HepG2 (cell line): ENCODE results near the gene ARL8B. TPM values are rescaled to one million over a fixed set of nuclear protein-coding genes. Genes with fewer than 3 reads are reported as not detected.

Experiments used
- AGO2 ChIP-seq: fragments of 200-400 bp; formaldehyde crosslinking; optimal IDR thresholded peaks from 2 replicates; pipeline ENCODE3; 2017; ENCODE audit warnings: mild to moderate bottlenecking, low read depth, low read length, moderate library complexity
- EEA1 ChIP-seq: sonication (generic); formaldehyde crosslinking; IDR thresholded peaks from 2 replicates; pipeline ENCODE4 v1.5.1; 2020; ENCODE audit warnings: mild to moderate bottlenecking, missing genetic modification reagents, borderline replicate concordance
- ERF ChIP-seq: IDR thresholded peaks from 2 replicates; pipeline ENCODE4 v1.6.1; 2018; ENCODE audit warnings: missing biosample characterization, missing genetic modification reagents
- GATAD1 ChIP-seq: IDR thresholded peaks from 2 replicates; pipeline ENCODE4 v1.6.1; 2016; ENCODE audit warnings: missing genetic modification reagents, missing compliant biosample characterization
- HDAC1 ChIP-seq: sonication (generic); formaldehyde crosslinking; IDR thresholded peaks from 2 replicates; pipeline ENCODE4 v1.5.1; 2020; ENCODE audit warnings: mild to moderate bottlenecking, missing genetic modification reagents
- HDAC2 ChIP-seq: sonication (generic); formaldehyde crosslinking; IDR thresholded peaks from 2 replicates; pipeline ENCODE4 v1.4.0; 2020; ENCODE audit warnings: missing genetic modification reagents
- NFKB2 ChIP-seq: sonication (generic); formaldehyde crosslinking; IDR thresholded peaks from 2 replicates; pipeline ENCODE4 v1.4.0; 2020; ENCODE audit warnings: missing genetic modification reagents, borderline replicate concordance
- NFKBIZ ChIP-seq: IDR thresholded peaks from 2 replicates; pipeline ENCODE4 v1.6.1; 2018; ENCODE audit warnings: missing genetic modification reagents, missing compliant biosample characterization
- RAD21 ChIP-seq: fragments of 450-650 bp; formaldehyde crosslinking; IDR thresholded peaks from 2 replicates; pipeline ENCODE4 v1.5.0; 2020; ENCODE audit warnings: mild to moderate bottlenecking
- RXRB ChIP-seq: IDR thresholded peaks from 2 replicates; pipeline ENCODE4 v1.6.1; 2016; ENCODE audit warnings: borderline replicate concordance, missing genetic modification reagents, missing compliant biosample characterization
- SOX5 ChIP-seq: IDR thresholded peaks from 2 replicates; pipeline ENCODE4 v1.6.1; 2016; ENCODE audit warnings: borderline replicate concordance
- SRY ChIP-seq: sonication (generic); formaldehyde crosslinking; IDR thresholded peaks from 2 replicates; pipeline ENCODE4 v1.8.0; 2022; ENCODE audit warnings: mild to moderate bottlenecking, missing genetic modification reagents
- SSRP1 ChIP-seq: IDR thresholded peaks from 2 replicates; pipeline ENCODE4 v1.6.1; 2016; ENCODE audit warnings: control low read depth
- ZNF335 ChIP-seq: sonication (generic); formaldehyde crosslinking; IDR thresholded peaks from 2 replicates; pipeline ENCODE4 v1.4.0; 2020; ENCODE audit warnings: missing genetic modification reagents
- ZNF615 ChIP-seq: sonication (generic); formaldehyde crosslinking; IDR thresholded peaks from 2 replicates; pipeline ENCODE4 v1.5.0; 2020; ENCODE audit warnings: mild to moderate bottlenecking, missing genetic modification reagents, borderline replicate concordance
- ZSCAN25 ChIP-seq: sonication (generic); formaldehyde crosslinking; IDR thresholded peaks from 2 replicates; pipeline ENCODE4 v1.8.0; 2022; ENCODE audit warnings: mild to moderate bottlenecking, missing genetic modification reagents
- polyA plus RNA-seq, 8 experiments: library from polyadenylated mRNA; depleted of rRNA in 3 of 8; stranded (reverse) in 7 of 8; unstranded in 1 of 8; fragments of >200 nt; fragmentation: Illumina TruSeq in 4 of 8; extraction: Trizol in 4 of 8; gene quantifications; 2 replicates each; pipeline versions ENCODE4 v1.2.1 to v1.2.3, GENCODE V29; 2011 to 2016; ENCODE audit warnings: low read depth in 4 of 8, missing spikeins in 1 of 8, mixed read lengths in 1 of 8; ENCODE audit not compliant: insufficient read depth in 1 of 8
- total RNA-seq, 5 experiments: library from RNA; depleted of rRNA; stranded (reverse); fragments of >200 nt; fragmentation: Illumina TruSeq; extraction: Trizol; gene quantifications; 2 replicates each; pipeline ENCODE4 v1.2.3, GENCODE V29; 2016; ENCODE audit warnings: low read depth in 1 of 5
- TF ChIP-seq, protein P1 (sequence below): sonication (generic); formaldehyde crosslinking; IDR thresholded peaks from 2 replicates; pipeline ENCODE4 v1.4.0; 2020; ENCODE audit warnings: missing genetic modification reagents, borderline replicate concordance
- TF ChIP-seq, protein P2 (sequence below): sonication (generic); formaldehyde crosslinking; IDR thresholded peaks from 2 replicates; pipeline ENCODE4 v1.4.0; 2020; ENCODE audit warnings: mild to moderate bottlenecking, missing genetic modification reagents
- TF ChIP-seq, protein P3 (sequence below): sonication (generic); formaldehyde crosslinking; IDR thresholded peaks from 2 replicates; pipeline ENCODE4 v1.8.1; 2023; ENCODE audit warnings: missing genetic modification reagents, mild to moderate bottlenecking, borderline replicate concordance
- TF ChIP-seq, protein P4 (sequence below): sonication (generic); formaldehyde crosslinking; IDR thresholded peaks from 2 replicates; pipeline ENCODE4 v1.9.0; 2022; ENCODE audit warnings: missing genetic modification reagents, mild to moderate bottlenecking, borderline replicate concordance

Gene ARL8B
- total and polyA plus RNA-seq, 2 of the 13 experiments (the other 11 are each of a cell fraction or from before 2014, with no cell fraction given) = 23.5 to 30.4 TPM

DNA sequence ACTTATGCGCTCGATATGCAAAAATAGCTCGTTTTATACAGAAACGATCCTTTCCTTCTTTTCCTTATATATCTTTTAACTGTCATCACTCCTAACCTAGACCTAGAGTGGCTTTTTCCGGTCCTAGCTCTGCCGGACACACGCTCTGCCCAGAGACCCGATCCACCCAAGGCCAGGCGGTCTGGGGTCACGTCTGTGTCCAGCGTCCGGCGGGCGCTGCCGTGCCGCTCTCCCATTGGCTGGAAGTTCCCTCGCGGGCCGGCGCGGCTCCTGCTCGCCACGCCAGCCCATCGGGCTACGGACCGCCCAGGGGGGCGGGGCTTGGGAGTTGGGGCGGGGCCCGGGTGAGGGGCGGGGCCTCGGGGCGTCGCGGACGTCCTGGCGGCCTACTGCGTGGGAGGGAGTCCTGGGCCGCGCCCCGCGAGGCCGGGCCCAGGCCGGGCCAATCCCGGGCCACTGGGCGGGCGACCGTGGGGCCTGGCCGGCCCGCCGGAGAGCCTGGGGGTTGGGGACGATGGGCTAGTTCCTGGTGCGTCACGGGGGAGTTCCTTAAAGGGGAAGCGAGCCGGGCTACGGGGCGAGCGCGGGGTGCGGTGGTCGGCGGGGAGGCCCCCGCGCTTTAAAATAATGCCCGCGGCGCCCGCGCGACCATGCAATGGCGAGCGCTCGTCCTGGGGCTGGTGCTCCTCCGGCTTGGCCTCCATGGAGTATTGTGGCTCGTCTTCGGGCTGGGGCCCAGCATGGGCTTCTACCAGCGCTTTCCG, 65.2 kb downstream of the ARL8B start, which contains the start of gene EDEM1 (continued):
- TF ChIP-seq, protein P1, sequence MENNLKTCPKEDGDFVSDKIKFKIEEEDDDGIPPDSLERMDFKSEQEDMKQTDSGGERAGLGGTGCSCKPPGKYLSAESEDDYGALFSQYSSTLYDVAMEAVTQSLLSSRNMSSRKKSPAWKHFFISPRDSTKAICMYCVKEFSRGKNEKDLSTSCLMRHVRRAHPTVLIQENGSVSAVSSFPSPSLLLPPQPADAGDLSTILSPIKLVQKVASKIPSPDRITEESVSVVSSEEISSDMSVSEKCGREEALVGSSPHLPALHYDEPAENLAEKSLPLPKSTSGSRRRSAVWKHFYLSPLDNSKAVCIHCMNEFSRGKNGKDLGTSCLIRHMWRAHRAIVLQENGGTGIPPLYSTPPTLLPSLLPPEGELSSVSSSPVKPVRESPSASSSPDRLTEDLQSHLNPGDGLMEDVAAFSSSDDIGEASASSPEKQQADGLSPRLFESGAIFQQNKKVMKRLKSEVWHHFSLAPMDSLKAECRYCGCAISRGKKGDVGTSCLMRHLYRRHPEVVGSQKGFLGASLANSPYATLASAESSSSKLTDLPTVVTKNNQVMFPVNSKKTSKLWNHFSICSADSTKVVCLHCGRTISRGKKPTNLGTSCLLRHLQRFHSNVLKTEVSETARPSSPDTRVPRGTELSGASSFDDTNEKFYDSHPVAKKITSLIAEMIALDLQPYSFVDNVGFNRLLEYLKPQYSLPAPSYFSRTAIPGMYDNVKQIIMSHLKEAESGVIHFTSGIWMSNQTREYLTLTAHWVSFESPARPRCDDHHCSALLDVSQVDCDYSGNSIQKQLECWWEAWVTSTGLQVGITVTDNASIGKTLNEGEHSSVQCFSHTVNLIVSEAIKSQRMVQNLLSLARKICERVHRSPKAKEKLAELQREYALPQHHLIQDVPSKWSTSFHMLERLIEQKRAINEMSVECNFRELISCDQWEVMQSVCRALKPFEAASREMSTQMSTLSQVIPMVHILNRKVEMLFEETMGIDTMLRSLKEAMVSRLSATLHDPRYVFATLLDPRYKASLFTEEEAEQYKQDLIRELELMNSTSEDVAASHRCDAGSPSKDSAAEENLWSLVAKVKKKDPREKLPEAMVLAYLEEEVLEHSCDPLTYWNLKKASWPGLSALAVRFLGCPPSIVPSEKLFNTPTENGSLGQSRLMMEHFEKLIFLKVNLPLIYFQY (CRISPR knock-in tag) = peak; percentile 55; the same call in 1 of the 2 replicates
- TF ChIP-seq RAD21 (CRISPR knock-in tag) = peak; percentile 47; the same call in 1 of the 2 replicates
- TF ChIP-seq, protein P2, sequence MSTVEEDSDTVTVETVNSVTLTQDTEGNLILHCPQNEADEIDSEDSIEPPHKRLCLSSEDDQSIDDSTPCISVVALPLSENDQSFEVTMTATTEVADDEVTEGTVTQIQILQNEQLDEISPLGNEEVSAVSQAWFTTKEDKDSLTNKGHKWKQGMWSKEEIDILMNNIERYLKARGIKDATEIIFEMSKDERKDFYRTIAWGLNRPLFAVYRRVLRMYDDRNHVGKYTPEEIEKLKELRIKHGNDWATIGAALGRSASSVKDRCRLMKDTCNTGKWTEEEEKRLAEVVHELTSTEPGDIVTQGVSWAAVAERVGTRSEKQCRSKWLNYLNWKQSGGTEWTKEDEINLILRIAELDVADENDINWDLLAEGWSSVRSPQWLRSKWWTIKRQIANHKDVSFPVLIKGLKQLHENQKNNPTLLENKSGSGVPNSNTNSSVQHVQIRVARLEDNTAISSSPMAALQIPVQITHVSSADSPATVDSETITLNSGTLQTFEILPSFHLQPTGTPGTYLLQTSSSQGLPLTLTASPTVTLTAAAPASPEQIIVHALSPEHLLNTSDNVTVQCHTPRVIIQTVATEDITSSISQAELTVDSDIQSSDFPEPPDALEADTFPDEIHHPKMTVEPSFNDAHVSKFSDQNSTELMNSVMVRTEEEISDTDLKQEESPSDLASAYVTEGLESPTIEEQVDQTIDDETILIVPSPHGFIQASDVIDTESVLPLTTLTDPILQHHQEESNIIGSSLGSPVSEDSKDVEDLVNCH = no peak
- TF ChIP-seq RXRB (CRISPR knock-in tag) = peak; percentile 60
- TF ChIP-seq HDAC1 = peak; percentile 57; the same call in 1 of the 2 replicates
- peak; percentile 46; the same call in 1 of the 2 replicates for TF ChIP-seq NFKB2 (CRISPR knock-in tag)
- no peak for TF ChIP-seq SSRP1 (CRISPR knock-in tag)
- TF ChIP-seq SOX5 (CRISPR knock-in tag) = 0 out of 2 replicates have a peak, but pooled peaks have one; percentile 24
- peak; percentile 36; the same call in 1 of the 2 replicates for TF ChIP-seq EEA1 (CRISPR knock-in tag)
- peak; percentile 55; the same call in 1 of the 2 replicates for TF ChIP-seq HDAC2
- 0 out of 2 replicates have a peak, but pooled peaks have one; percentile 35 for TF ChIP-seq ZNF335 (CRISPR knock-in tag)
- TF ChIP-seq, protein P3, sequence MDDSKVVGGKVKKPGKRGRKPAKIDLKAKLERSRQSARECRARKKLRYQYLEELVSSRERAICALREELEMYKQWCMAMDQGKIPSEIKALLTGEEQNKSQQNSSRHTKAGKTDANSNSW = 0 out of 2 replicates have a peak, but pooled peaks have one; percentile 25
- TF ChIP-seq, protein P4, sequence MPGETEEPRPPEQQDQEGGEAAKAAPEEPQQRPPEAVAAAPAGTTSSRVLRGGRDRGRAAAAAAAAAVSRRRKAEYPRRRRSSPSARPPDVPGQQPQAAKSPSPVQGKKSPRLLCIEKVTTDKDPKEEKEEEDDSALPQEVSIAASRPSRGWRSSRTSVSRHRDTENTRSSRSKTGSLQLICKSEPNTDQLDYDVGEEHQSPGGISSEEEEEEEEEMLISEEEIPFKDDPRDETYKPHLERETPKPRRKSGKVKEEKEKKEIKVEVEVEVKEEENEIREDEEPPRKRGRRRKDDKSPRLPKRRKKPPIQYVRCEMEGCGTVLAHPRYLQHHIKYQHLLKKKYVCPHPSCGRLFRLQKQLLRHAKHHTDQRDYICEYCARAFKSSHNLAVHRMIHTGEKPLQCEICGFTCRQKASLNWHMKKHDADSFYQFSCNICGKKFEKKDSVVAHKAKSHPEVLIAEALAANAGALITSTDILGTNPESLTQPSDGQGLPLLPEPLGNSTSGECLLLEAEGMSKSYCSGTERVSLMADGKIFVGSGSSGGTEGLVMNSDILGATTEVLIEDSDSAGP (CRISPR knock-in tag) = peak; percentile 99
- TF ChIP-seq ZSCAN25 (CRISPR knock-in tag) = no peak
- TF ChIP-seq GATAD1 = peak; percentile 65
- no peak for TF ChIP-seq ZNF615
- TF ChIP-seq SRY (CRISPR knock-in tag) = peak; percentile 16; the same call in 1 of the 2 replicates
- TF ChIP-seq ERF = no peak; the same call in 1 of the 2 replicates
- TF ChIP-seq AGO2 = peak; percentile 81
- TF ChIP-seq NFKBIZ = 0 out of 2 replicates have a peak, but pooled peaks have one; percentile 65
